HG03139 (cell line): Measurements from ENCODE around the gene ENTR1.

Source experiments
- ATAC-seq: cut with Tn5 transposase; IDR thresholded peaks from one replicate; pipeline ENCODE4 v1.9.1; 2021; ENCODE audit not compliant: unreplicated experiment

Gene ENTR1

DNA sequence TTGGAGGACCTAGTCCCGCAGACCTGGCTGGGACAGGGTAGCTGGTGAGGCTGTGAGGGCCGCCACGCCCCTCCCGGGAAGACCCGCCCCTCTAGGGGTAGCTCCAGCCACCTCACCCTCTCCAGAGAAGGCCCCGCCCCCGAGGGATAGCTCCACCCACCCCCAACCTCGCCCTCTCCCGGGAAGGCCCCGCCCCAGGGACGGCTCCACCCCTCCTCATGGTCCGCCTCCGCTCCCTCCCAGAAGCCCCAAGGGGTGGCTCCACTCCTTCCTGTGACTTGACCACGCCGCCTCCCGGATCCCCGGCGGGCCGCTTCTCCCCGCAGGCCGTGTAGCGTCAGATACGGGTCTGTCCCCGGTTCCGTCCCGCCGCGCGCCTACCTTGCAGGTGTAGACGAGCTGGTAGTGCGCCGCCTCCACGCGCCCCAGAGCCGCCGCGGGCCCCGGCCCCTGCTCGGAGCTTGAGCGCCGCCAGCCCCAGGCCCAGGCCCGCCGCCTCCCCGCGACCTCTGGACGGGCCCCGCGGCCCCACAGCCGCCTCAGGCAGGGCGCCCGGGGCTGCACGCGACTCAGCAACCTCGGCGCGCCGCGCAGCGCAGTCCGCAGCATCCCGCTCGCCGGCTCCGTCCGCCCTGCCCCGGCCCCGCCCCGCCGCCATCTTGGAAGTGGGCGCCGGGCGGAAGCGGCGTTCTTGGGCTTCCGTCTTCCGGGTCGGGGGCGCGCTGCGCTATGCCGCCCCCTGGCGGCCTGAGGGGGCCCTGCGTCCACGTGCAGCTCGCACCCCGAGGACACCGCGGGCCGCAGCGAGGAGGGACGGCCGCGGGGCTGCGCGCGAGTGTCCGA, 47.1 kb downstream of the ENTR1 start, which contains the start of gene DNLZ:
TSS of gene DNLZ (minus strand) at position 639 of the 843 bp plus-strand sequence. CDS start at position 609, 30 bp downstream.
- ATAC-seq, result peak; percentile 67

DNA sequence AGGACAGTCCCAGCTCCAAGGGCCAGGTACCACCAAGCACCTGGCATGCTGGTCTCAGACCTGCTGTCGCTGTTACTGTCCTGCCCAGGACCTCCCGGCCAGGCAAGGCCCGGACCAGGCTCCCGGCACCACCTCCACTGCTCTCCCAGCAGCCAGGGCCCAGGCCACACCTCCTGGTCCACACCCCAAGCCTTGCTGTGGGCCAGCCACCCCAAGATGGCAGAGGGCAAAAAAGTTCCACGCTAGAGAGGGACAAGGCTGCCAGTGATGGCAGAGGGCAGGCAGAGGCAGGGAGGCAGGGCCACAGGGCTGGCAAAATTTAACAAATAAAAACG, 48.0 kb downstream of the ENTR1 start:
- ATAC-seq, result no peak

- ATAC-seq, result no peak
Measured at GRCh38 chr9:136361754-136362449, 48.5 kb downstream of the ENTR1 start.

DNA sequence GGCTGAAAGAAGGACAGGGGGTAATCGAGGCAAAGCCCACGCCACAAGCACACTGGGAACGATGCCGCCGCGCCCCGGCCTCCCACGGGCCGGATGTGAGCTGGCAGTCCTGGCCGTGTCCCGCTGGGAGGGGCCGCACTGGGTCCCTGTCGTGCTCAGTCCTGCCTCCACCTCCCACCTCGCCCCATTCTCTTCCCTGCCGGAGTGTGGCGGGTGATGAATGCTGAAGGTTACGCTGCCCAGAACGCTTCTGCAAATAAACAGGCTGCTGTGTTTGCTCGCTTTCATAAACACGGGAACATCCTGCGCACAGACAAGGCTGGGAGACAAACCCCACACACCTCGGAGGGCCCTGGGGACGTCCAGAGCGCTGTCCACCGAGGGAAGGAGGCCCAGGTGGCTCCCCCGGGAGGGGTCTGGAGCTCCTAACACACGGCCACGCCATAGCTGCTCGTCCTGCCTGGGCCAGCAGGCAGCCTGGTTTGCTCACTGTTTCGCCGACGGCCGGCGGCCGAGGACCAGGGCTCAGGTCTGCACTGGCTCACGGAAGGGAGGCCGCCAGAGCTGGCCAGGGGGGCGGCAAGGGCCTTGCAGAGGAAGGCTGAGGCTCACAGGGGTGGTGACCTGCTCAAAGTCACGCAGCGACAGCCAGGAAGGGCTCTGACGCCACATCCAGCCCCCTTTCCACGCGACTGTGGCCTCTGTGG, 49.2 kb downstream of the ENTR1 start:
- ATAC-seq, result no peak

DNA sequence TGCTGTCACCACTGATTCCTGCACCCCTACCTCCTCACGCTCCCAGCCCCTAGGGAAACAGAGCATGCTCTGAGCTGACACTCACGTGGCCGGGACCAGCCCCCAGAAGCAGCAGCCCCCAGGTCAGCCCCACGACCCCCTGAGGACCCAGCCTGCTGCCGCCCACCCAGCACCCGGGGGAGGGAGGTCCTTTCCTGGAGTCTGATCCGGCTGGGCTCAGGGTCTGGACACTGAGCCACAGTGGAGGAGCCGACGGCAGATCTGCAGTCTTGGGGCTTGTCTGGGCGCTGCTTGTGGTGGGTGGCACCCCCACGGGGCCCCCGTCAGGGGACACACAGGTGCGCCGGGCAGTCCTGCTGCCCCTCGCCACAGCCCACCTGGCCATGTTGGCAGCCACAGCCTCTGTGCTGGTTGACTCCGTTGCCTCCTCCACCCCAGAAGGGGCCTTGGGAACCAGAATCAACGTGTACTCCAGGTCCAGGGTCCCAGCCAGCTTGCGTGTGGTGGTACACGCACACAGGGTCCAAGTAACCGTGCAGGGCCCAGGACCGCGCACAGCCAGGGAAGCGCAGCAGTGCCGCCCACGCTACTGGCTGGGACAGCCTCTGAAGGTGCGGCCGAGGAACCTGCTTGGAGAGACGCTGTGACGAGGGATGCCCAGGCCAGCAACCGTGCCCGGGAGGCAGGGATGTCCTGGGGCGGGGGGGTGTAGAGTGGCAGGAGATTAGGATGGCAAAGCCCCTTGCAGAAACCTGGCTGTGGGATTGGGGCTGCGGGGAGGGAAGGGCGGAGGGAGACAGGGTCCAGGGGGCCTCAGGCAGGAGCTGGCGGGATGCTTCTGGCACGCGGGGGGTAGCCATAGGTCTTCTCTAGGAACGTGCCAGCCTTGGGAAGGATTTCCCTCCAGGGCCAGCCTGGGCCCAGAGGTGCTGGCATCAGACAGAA, 50.4 kb downstream of the ENTR1 start:
- no peak for ATAC-seq

DNA sequence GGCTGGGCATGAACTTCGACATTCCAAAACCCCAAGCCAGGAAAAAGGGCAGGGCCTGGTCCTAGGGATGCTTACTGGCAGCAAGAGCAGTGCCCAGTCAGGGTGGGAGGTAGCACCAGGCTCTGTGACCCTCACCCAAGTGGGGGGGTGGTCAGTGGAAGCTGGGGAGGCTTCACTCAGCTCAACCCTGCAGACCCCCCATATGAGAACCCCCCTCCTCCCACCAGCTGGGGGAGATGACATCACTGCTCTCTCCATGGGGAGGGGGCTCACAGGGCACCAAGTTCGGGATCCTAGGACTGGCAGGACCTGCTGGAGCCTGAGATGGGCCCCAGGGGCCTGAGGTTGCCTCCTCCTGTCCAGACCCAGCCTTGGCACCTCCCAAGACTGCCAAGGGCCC, 51.5 kb downstream of the ENTR1 start:
- no peak for ATAC-seq

DNA sequence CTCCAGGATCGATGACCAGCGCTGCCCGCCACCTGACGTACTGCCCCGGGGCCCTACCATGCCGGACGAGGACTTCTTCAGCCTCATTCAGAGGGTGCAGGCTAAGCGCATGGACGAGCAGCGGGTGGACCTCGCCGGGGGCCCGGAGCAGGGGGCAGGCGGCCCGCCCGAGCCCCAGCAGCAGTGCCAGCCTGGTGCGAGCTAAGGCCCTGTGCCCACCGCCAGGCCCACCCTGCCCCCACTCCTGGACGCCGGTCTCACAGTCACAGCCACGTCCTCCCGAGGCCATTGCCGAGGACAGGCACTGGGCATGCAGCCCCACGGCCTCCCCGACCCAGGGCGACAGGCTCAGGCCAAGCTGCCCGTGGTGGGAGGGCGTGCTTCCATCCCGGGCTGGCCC, 52.4 kb downstream of the ENTR1 start:
- no peak for ATAC-seq

GRCh38 chr9:136357202-136357725, 53.1 kb downstream of the ENTR1 start:
- ATAC-seq, result no peak

GRCh38 chr9:136355616-136356557, 54.5 kb downstream of the ENTR1 start:
- no peak for ATAC-seq

- no peak for ATAC-seq
Measured at GRCh38 chr9:136354592-136355085, 55.8 kb downstream of the ENTR1 start.

DNA sequence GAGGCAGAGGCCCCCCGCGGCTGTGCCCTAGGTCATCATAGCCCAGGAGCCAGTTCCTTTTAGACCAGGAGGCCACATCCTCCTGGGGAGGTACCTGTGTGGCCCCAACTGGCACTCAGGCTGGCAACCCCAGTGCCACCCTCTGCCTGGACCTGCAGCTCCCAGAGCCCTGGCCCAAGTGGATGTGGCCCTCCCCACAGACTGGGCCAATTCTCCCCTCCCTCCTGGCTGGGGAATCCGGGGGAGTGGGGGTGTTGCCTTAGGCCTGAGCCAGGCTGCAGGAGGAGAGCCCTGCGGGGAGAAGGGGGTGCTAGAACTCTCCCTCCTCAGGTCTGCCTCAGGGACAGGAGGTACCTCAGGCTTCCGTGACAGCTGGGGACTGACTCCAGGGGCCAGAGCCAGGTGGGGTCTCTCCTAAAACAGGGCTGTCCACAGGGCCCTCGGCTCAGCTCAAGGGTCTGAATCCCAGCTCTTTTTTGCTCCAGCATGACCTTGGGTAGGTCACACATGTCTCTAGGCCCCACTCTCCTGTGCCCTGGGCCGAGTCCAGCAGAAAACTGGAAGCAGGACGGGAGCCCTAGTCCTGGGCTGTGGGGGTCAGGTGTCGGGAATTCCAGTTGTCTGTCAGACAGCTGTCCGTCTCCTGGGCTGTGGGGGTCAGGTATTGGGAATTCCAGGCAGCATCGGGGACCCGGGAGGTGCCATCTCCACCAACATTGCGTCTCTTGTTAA, 56.5 kb downstream of the ENTR1 start:
- ATAC-seq, result no peak

DNA sequence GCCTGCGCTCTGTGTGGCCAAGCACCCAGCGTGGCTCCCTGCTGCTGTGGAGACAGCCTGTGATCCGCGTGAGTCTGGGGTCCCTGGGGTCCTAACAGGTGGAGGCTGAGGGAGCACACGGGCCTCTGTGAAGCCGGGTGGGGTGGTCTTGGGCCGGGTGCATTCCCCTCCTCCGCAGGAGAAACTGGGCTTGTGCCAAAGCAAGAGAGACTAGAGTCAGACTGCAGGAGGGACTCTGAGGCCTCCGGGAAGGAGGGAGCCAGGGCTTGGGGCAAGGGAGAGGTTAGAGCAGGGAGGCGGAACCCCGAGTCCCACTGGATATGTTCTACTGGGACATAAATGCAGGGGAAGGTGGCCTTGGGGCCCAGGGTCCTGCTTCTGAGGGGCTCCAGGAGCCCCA, 57.3 kb downstream of the ENTR1 start:
- ATAC-seq, result no peak

GRCh38 chr9:136352682-136353081, 57.7 kb downstream of the ENTR1 start:
- no peak for ATAC-seq
